ENCODE data around the gene COL25A1. TPM values are rescaled to one million over a fixed set of nuclear protein-coding genes. Genes with fewer than 3 reads are reported as not detected.
"Not testable (repeated sequence)": the region's sequence is repeated elsewhere in the genome, so short reads cannot be mapped to it uniquely, and the experiment has no call there.

The COL25A1 gene
- total RNA-seq, 1 experiment from 2014 or later = not detected

DNA sequence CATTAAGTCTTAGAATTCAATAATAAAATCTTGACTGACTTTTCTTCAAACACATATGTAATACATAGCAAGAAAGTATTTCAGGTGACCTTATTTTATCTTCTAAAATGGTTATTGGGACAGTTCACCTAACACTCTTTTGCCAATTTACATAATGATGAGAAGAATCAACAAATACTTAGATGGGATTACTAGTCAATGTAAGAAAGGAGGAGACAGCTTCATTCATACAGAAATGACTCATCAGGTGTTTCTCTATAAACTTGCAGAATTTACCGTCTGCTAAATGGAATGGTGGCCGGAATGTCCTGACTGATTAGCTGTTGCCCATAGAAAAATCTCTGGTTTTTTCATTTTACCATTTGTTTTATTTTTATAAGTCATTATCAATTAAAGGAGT, 424.6 kb downstream of the COL25A1 start:
- DNase-seq (ENCODE audit: low spot score) = no peak

DNA sequence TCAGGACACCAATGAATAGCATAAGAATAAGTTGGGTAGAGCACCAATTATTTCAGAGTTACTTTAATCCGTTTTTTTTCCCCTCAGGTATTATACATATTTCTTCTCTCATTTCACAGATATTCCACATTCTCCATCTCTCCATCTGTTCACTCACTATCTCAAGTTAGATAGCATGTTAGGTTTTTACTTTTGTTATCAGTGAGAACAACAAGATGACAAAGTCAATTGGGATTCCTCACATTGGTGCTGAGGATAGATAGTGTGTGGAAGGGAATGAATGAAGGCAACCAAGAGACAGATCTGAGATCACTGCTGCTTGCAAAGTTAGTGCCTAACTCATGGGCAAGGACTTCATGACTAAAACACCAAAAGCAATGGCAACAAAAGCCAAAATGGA, 427.7 kb downstream of the COL25A1 start:
- DNase-seq (ENCODE audit: low spot score) = no peak

DNA sequence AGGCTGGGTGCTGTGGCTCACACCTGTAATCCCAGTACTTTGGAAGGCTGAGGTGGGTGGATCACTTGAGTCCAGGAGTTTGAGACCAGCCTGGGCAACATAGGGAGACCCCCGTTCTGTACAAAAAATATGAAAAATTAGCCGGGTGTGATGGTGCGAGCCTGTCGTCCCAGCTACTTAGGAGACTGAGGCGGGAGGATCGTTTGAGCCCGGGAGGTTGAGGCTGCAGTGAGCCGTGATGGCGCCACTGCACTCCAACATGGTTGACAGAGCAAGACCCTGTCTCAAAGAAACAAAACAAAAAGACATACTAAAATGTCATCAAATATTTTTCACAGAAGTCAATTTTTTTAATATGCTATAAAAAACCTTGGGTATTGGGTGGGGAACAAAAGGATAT, 432.5 kb downstream of the COL25A1 start:
- DNase-seq (ENCODE audit: low spot score) = not testable (repeated sequence)

DNA sequence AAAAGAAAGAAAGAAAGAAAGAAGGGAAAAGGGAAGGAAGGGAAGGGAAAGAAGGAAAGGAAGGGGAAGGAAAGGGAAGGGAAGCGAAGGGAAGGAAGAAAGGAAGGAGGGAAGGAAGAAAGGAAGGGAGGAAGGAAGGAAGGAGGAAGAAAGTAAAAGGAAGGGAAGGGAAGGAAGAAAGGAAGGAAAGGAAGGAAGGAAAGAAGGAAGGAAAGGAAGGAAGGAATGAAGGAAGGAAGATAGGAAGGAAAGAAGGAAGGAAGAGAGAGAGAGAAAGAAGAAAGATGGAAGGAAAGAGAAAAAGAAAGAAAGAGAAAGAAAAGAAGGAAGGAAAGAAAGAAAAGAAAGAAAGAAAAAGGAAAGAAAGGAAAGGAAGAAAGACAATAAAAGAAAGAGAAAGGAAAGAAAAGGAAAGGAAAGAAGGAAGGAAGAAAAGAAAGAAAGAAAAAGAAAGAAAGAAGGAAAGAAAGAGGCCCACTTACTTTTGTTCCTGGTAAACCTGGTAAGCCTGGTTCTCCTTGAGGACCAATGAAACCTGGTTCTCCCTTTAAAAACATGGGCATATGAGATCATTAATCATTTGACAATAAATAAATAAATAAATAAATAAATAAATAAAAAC, 433.7 kb downstream of the COL25A1 start:
- DNase-seq (ENCODE audit: low spot score) = no peak

DNA sequence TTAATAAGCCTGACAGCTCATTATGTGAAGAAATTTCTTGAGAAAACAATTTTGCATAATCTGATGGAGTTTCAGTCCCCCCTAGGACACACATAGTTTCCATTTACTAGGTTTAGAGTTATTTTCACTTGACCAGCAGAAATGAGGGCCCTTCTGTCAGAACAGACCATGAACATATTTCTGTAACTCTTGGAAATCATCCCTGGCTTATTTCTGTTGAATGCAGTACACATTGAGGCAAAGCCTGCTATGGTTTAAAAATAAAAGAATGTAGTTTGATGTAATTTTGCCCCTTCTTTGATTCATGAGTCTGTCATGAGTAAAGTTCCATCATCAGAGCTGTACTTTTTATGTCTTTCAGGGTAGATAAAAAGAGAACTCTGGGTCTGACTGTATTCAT, 435.0 kb downstream of the COL25A1 start:
- no peak for DNase-seq (ENCODE audit: low spot score)

DNA sequence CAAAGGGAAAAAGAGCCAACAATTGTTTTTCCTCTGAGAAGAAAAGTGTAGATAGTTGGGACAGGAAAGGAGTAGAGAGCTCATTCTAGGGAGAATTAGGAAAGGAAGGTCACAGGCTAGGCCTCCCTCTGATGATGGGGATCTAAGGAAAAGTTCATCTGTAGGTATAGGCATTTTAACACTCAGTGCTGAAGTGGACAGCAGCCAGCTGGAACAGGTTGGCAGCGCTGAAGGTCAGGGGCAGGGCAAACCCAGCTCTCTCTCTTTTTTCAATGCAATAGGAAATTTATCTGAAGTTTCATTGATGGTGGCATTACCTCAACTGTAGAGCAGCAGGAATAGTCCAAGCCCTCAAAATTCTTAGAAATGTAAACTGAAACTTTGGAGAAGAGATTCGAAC, 441.1 kb downstream of the COL25A1 start:
- DNase-seq (ENCODE audit: low spot score) = peak; percentile 32

DNA sequence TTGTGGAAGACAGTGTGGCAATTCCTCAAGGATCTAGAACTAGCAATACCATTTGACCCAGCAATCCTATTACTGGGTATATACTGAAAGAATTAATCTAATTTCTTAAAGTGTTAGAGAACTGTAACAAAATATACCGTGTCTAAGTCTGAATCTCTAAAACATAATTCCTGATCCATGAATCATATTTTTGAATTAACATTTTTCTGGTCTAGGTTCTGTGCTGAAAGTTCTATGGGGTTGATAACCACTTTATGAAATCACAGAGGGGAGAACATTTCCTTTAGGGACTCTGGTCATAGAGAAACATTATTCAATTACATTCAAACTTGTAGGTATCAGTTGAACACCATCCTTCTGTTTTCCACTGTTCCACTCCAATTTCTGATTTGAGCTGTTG, 447.7 kb downstream of the COL25A1 start:
- no peak for DNase-seq (ENCODE audit: low spot score)

DNA sequence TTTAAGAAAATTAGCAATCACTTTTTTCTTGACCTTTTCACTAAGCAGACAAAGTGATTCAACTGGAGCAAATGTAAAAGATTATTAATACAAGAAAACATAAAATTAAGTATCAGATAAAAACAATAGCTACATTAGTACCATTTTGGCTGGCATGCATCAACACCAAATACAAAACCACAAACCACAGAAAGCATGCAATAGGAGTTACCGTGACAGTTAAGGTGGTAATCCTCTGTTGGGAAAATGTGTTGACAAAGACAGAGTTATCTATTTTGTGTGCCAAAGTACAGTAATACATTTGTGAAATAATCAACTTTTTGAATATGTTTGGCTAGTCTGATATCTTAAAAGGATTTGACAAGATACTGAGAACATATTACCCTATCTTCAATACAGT, 449.8 kb downstream of the COL25A1 start:
- no peak for DNase-seq (ENCODE audit: low spot score)

DNA sequence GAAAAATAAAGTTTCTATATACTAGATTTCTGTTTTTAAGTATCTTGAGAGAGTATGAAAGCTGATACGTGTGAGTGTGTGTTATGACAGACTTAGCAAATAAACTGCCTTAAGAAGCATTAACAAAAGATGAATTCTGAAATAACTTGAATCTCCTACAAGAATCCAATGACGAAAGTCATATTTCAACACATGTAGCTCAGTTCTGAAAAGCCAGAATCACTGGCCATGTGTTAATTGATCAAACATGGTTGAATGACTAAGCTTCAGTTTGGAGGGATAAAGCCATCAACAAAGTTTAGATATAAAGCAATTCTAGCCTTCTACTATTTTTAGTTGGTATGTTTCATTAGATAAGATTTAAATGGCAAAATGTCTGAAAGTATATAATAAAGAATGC, 451.1 kb downstream of the COL25A1 start:
- no peak for DNase-seq (ENCODE audit: low spot score)

DNA sequence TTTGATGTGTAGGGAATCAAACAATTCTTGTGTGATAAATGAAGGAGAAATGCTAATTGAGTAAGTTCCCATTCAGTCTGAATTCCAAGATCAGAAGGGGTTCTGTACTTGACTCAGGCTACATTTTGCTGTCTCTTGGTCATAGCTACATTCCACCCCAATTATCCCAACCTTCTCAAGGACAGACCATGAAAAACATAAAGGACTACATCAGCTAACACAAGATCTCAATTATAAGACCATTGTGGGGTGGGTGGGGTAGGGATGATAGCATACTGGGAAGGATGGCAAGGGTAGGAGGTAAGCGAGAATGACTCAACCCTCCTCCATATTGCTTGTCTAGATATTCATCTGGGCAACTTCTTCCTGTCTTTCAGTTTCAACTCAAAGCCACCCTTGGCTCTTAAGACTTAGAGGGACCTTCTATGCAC, 452.2 kb downstream of the COL25A1 start:
- DNase-seq (ENCODE audit: low spot score) = no peak

DNA sequence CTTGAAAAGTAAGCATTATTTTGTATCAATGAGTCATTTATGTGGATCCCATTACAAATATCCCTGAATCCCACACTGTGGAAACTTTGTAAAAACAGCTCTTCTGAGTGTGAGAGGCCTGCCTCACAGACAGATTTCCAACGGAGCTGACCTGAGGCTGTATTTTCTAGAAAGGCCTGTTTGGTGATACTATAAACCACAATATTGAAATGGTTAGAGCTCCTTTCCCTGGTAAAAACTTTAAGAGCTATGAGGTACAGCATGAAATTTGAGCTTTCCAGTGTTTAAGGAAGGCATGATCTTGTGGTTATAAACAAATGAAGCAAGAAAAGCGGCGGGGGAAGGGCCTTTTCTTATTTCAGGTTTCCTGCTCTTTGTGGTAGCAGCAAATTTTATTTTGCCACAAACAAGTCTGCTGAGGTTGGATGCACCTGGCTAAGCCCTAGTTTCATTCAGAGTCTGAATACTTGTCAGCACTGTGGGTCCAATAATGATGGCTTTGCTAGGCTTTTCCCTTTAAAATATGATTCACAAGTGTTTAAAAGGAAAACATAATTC, 452.8 kb downstream of the COL25A1 start:
- no peak for DNase-seq (ENCODE audit: low spot score)

DNA sequence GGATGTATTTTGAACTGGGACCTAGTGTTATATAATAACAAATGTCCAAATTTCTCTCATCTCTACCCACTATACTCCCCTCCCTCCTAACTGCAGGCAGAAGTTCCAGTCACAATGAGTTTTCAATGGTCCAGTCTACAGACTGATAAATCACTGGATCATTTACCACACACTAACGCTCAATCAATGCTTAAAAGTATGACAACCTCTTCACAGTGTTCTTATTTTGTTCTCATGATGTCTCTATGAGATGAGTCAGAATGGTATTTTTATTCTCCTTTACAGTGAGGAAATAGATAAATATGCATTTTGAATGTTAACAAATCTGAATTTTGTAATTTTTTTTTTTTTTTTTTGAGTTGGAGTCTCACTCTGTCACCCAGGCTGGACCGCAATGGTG, 455.9 kb downstream of the COL25A1 start:
- no peak for DNase-seq (ENCODE audit: low spot score)

DNA sequence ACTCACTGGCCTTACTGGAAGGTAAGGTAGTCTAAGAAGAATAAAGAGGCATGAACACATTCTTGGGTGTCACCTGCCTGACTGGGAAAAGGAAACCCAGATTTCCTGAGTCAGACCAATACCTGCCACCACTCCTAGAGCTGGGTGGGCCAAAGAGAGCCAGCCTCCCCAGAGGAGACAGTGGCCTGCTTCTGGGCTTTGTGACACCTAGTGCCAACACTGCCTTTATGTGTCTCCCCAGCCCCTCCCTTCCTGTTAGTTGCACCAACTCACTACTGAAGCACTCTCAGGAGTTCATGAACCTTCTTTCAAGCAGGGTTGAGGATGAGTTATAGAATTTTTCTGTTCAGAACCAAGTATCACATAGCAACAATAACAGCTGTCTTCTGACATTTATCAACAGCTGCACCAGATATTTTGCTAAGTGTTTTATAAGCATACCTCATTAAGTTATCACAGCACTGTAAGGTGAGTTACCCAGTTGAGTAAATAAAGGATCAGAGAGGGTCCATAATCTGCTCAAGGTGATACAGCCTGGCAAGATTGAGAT, 462.0 kb downstream of the COL25A1 start:
- no peak for DNase-seq (ENCODE audit: low spot score)

DNA sequence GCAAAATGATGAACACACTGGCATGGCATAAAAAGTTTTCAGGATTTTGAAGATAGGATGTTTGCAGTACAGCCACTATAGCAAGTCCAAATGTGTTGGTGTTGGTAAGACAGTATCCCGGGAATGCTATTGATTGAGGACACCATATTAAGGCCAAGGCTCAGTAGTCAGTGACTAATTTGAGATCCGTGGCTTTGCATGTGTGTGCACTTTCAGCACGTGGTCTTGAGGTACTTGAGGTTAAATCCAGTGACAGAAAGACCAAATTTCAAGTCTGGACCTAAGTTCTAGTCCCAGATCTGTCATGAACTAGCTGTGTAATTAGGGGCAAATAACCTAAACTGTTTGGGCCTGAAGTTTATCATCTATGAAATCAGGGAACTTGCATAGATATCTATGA, 463.1 kb downstream of the COL25A1 start:
- DNase-seq (ENCODE audit: low spot score) = no peak

DNA sequence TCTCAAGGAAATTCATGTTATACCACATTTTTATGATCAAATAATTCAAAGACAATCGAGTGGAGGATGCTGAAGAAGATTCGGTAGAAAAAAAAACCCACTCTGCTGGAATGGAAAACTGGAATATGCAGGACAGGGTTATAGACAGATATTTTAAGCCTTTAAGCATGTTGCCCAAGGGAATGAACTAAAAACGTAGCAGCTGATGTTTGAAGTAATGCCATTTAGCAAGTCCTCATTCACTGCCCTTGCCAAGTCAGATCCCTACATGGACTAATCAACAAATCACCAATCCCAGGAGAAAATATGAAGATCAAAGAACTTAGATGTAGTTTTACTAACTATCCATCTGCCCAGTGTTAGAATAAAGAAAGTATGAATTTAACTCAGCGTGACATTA, 464.0 kb downstream of the COL25A1 start:
- DNase-seq (ENCODE audit: low spot score) = no peak

DNA sequence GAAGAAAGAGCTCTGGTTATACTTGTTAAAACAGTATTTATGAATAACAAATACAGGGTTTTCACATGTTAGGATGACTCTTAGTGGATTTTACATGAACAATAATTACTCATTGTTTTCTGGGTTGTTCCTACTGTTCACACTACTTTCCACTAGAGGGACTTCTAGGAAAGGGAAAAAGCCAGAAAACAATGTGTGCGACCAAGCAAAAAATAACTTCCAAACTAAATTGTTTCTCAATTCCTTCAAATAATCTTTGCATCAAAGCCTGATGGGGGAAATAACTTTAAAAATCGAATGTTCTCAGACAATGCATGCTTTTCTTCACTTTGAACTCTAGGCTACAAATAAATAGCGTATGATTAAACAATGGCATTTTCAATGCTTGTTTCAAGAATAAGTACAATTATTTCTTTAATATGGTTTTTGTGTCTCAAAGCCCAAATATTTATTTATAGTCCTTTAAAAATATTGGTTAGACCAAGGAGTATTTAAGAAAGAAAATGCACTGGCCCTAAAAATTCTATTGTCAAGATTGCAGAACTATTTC, 467.5 kb downstream of the COL25A1 start:
- DNase-seq (ENCODE audit: low spot score) = peak; percentile 53

DNA sequence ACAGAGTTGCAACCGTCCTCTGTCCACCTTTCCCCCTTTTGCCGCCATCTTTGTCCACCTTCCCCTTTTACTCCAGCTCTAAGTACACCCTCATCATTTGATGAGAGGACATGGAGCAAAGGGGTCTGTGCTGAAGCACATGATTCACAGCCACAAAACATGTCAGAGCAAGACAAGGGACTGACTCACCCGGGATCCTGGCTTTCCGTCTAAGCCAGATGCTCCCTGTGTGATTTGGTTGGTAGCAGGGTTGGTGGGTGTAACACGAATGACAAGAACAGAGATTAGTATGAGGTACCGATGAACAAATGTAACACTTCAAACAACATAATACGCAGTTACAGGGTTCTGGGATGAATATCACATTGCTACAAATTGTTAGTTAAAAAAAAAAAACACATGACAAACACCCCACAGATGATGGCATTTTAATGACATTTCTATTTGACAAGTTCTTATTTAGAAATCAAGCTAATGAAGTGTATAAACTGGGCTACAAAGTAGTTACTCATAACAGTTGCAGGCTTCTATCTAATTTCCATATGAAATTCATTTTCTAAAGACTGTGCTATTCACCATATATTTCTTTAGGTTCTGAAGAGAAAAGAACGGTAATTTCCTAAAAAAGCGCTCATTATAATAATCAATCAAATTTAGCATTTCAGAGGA, 468.2 kb downstream of the COL25A1 start:
- DNase-seq (ENCODE audit: low spot score) = no peak

DNA sequence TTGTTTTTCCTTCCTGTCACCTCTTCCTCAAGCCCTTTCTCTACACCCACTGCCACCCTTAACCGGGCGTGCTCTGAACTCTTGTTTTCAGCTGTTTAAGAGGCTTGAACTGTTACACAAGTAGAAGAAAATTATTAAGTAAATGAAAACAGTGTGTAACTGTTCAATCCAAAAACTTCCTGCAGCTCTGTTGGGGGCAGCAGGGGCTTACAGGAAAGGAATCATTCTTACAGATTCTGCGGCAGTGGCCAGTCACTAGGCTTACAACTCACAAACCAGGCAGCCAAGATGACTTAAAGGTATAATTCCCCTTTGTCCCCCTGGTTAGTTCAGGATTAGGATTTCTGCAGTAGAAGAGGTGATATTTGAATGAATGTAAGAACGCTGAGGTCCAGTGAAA, 469.4 kb downstream of the COL25A1 start:
- no peak for DNase-seq (ENCODE audit: low spot score)

DNA sequence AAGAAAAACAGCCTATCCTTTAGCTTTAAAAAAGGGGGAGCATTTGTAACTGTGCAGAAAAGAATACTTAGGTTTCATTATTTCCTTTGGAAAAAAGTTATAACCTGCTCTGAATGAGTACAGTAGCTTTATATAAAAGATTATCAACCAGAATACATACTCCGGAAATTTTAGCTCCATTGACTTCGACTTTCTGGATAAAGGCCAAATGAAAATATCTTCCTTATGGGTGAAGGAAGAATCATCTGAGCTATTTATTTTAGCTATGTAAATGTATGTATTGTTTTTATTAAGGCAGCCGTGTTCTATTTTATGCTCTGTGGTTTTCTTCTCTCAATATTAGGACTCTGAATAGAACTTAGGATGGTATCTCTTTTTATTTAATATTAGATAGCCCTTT, 470.6 kb downstream of the COL25A1 start:
- no peak for DNase-seq (ENCODE audit: low spot score)

DNA sequence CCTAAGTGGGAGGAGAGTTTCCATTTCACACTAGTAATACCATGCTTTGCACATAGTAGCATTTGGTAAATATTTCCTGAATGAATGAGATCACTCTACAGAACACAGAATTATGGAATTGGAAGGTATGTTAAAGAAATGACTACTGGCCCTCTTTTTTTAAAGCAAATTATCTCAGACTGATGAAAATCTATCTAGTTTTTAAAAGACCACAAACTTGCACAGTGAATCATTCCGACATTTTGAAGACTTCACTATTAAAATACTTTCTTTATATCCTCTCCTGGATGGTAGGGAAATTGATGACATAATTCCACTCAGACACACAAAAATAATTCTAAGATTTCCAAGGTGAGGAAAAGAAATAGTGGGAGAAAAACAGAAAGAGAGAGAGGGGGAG, 471.2 kb downstream of the COL25A1 start:
- no peak for DNase-seq (ENCODE audit: low spot score)

DNA sequence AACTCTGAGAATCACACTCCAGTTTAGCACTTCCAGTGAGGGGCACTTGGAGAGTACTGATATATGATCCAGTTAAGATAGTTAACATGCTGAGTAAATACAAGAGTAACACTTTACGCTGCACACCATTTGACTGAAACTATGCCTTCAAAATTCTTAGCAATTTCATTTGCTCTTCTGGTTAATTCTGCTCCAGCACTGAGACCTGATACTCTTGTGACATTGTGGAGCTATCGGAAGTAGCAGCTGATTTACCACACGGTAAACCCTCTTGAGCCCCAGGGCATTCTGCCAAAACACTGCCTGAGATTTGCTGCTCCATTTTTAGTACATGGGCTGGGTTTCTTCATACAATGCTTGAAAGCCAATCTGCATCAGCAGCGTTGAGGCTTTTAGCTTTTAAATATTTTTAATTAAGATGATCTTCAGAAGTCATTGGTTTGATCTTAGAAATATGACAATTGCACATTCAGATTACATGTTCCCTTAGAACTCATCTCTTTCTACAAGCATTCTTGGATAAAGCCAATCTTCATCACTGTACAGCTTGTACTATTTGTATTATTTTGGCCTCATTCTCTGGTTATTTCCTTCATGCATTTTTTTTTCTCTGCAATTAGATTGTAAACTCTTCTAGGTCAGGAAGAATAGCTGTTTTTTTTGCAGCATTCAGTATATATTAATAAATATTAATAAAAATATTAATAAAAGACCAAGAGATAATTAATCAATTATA, 471.8 kb downstream of the COL25A1 start:
- DNase-seq (ENCODE audit: low spot score) = no peak

DNA sequence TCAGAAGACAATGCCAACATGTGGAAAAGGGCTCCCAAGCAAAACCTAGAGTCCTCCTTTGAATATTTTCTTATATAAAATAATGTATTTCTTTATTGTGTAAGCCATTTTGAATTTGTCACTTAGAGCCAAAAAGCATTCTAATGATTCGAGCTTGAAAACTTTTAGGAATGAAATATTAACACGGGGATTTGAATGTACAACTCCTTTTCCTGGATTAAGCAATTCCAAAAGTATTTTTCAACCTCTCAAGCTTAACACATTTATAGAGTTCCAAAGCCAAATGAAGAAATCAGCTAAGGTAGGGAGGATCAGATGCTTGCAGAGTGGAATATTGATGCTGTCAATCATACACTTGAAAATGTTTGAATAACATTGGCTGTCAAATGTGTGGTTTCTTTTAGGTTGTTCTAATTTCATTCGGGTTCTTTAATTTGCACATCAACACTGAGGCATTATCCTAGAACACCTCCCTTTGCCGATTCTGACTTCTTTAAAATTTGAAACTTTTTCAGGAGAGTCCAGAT, 472.4 kb downstream of the COL25A1 start:
- no peak for DNase-seq (ENCODE audit: low spot score)
